HepG2 (cell line): ENCODE results near the gene TF. TPM values are rescaled to one million over a fixed set of nuclear protein-coding genes. Genes with fewer than 3 reads are reported as not detected.

ENCODE experiments used
- NFE2 ChIP-seq: sonication (generic); formaldehyde crosslinking; IDR thresholded peaks from 2 replicates; pipeline ENCODE4 v1.4.0; 2020; ENCODE audit warnings: missing genetic modification reagents
- NR2F6 ChIP-seq, 2 experiments: IDR thresholded peaks; 2 replicates each; pipeline ENCODE4 v1.6.1; 2016; ENCODE audit warnings: antibody characterized with exemption in 1 of 2, mild to moderate bottlenecking in 1 of 2
- PCBP2 ChIP-seq: fragments of 200-400 bp; formaldehyde crosslinking; optimal IDR thresholded peaks from 2 replicates; pipeline ENCODE3; 2018; ENCODE audit warnings: low read length, low read depth; ENCODE audit not compliant: poor library complexity, severe bottlenecking
- PRMT3 ChIP-seq: sonication (generic); formaldehyde crosslinking; IDR thresholded peaks from 2 replicates; pipeline ENCODE4 v1.8.1; 2022; ENCODE audit warnings: low read depth, mild to moderate bottlenecking, moderate library complexity, missing genetic modification reagents, borderline replicate concordance
- RBM22 ChIP-seq: fragments of 200-400 bp; formaldehyde crosslinking; optimal IDR thresholded peaks from 2 replicates; pipeline ENCODE3; 2017; ENCODE audit warnings: mild to moderate bottlenecking, low read length, moderate library complexity
- REXO4 ChIP-seq: sonication (generic); formaldehyde crosslinking; IDR thresholded peaks from 2 replicates; pipeline ENCODE4 v1.8.0; 2022; ENCODE audit warnings: missing genetic modification reagents, mild to moderate bottlenecking, borderline replicate concordance
- SIN3B ChIP-seq: fragments of 150-350 bp; IDR thresholded peaks from 2 replicates; pipeline ENCODE4 v1.6.1; 2014; ENCODE audit warnings: low read length
- SRSF1 ChIP-seq: fragments of 200-400 bp; formaldehyde crosslinking; optimal IDR thresholded peaks from 2 replicates; pipeline ENCODE3; 2017; ENCODE audit warnings: mild to moderate bottlenecking, low read depth, low read length, moderate library complexity
- YY1 ChIP-seq: IDR thresholded peaks from 2 replicates; pipeline ENCODE4 v1.6.1; 2011; ENCODE audit warnings: low read length, low read depth, moderate library complexity, mild to moderate bottlenecking; ENCODE audit not compliant: insufficient read depth, insufficient replicate concordance
- ZC3H13 ChIP-seq: sonication (generic); formaldehyde crosslinking; IDR thresholded peaks from 2 replicates; pipeline ENCODE4 v1.8.1; 2023; ENCODE audit warnings: mild to moderate bottlenecking, missing genetic modification reagents, moderate library complexity
- ZNF296 ChIP-seq: sonication (generic); formaldehyde crosslinking; conservative IDR thresholded peaks from 2 replicates; pipeline ENCODE4 v1.5.0; 2020; ENCODE audit warnings: mild to moderate bottlenecking, missing genetic modification reagents
- ZNF30 ChIP-seq: sonication (generic); formaldehyde crosslinking; IDR thresholded peaks from 2 replicates; pipeline ENCODE4 v1.5.0; 2020; ENCODE audit warnings: mild to moderate bottlenecking, missing genetic modification reagents
- ZNF552 ChIP-seq: sonication (generic); formaldehyde crosslinking; IDR thresholded peaks from 2 replicates; pipeline ENCODE4 v1.9.0; 2022; ENCODE audit warnings: missing genetic modification reagents, mild to moderate bottlenecking, borderline replicate concordance
- ZNF564 ChIP-seq: sonication (generic); formaldehyde crosslinking; IDR thresholded peaks from 2 replicates; pipeline ENCODE4 v1.8.1; 2023; ENCODE audit warnings: mild to moderate bottlenecking, missing genetic modification reagents
- ZNF781 ChIP-seq: sonication (generic); formaldehyde crosslinking; IDR thresholded peaks from 2 replicates; pipeline ENCODE4 v1.5.1; 2020; ENCODE audit warnings: borderline replicate concordance, mild to moderate bottlenecking, missing genetic modification reagents; ENCODE audit errors: not compliant biosample characterization
- polyA plus RNA-seq, 8 experiments: library from polyadenylated mRNA; depleted of rRNA in 3 of 8; stranded (reverse) in 7 of 8; unstranded in 1 of 8; fragments of >200 nt; fragmentation: Illumina TruSeq in 4 of 8; extraction: Trizol in 4 of 8; gene quantifications; 2 replicates each; pipeline versions ENCODE4 v1.2.1 to v1.2.3, GENCODE V29; 2011 to 2016; ENCODE audit warnings: low read depth in 4 of 8, missing spikeins in 1 of 8, mixed read lengths in 1 of 8; ENCODE audit not compliant: insufficient read depth in 1 of 8
- total RNA-seq, 5 experiments: library from RNA; depleted of rRNA; stranded (reverse); fragments of >200 nt; fragmentation: Illumina TruSeq; extraction: Trizol; gene quantifications; 2 replicates each; pipeline ENCODE4 v1.2.3, GENCODE V29; 2016; ENCODE audit warnings: low read depth in 1 of 5
- TF ChIP-seq, protein P1 (sequence below): sonication (generic); formaldehyde crosslinking; IDR thresholded peaks from 2 replicates; pipeline ENCODE4 v1.5.1; 2020; ENCODE audit warnings: mild to moderate bottlenecking, missing genetic modification reagents, borderline replicate concordance
- TF ChIP-seq, protein P2 (sequence below): sonication (generic); formaldehyde crosslinking; IDR thresholded peaks from 2 replicates; pipeline ENCODE4 v1.4.0; 2020; ENCODE audit warnings: missing genetic modification reagents, borderline replicate concordance
- TF ChIP-seq, protein P3 (sequence below), 2 experiments: sonication (generic) in 1 of 2; formaldehyde crosslinking in 1 of 2; IDR thresholded peaks; 2 replicates each; pipeline versions ENCODE4 v1.6.1 to v1.9.0; 2014 to 2022; ENCODE audit warnings: antibody characterized with exemption in 1 of 2, borderline replicate concordance in 1 of 2, inconsistent platforms in 1 of 2, low read depth in 1 of 2, missing genetic modification reagents in 1 of 2
- TF ChIP-seq, protein P4 (sequence below): sonication (generic); formaldehyde crosslinking; IDR thresholded peaks from 2 replicates; pipeline ENCODE4 v1.8.0; 2023; ENCODE audit warnings: mild to moderate bottlenecking, missing genetic modification reagents

Gene TF
- total and polyA plus RNA-seq, 2 of the 13 experiments (the other 11 are each of a cell fraction or from before 2014, with no cell fraction given) = 10,074 to 11,821 TPM

DNA sequence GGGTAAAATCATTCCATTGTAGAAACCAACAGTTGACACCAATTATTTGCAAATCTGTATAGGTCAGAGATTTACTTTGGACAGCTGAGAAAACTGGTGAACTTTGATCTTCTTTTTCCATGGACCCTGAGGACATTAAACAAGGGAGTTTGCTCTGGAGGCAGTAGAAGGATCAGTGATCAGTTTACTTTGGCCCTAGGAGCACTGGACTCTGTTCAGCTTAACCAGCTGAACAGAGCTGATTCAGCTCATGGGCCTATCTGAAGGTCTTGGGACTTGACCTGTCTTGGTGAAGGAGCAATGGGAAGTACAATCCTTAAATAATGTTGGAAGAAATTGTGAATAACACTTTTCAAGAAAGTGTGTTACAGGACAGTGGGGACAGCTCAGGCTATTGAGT is 15.2 kb upstream of the TF start (continued):
- TF ChIP-seq, protein P1, sequence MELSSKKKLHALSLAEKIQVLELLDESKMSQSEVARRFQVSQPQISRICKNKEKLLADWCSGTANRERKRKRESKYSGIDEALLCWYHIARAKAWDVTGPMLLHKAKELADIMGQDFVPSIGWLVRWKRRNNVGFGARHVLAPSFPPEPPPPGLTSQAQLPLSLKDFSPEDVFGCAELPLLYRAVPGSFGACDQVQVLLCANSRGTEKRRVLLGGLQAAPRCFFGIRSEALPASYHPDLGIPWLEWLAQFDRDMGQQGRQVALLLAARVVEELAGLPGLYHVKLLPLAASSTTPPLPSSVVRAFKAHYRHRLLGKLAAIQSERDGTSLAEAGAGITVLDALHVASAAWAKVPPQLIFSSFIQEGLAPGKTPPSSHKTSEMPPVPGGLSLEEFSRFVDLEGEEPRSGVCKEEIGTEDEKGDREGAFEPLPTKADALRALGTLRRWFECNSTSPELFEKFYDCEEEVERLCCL (CRISPR knock-in tag) = no peak
- TF ChIP-seq NR2F6 (IDR thresholded peaks at IDR 0.05) = peak; percentile 91
- peak; percentile 89 for TF ChIP-seq NR2F6 (CRISPR knock-in tag; IDR thresholded peaks at IDR 0.05)
- TF ChIP-seq, protein P2, sequence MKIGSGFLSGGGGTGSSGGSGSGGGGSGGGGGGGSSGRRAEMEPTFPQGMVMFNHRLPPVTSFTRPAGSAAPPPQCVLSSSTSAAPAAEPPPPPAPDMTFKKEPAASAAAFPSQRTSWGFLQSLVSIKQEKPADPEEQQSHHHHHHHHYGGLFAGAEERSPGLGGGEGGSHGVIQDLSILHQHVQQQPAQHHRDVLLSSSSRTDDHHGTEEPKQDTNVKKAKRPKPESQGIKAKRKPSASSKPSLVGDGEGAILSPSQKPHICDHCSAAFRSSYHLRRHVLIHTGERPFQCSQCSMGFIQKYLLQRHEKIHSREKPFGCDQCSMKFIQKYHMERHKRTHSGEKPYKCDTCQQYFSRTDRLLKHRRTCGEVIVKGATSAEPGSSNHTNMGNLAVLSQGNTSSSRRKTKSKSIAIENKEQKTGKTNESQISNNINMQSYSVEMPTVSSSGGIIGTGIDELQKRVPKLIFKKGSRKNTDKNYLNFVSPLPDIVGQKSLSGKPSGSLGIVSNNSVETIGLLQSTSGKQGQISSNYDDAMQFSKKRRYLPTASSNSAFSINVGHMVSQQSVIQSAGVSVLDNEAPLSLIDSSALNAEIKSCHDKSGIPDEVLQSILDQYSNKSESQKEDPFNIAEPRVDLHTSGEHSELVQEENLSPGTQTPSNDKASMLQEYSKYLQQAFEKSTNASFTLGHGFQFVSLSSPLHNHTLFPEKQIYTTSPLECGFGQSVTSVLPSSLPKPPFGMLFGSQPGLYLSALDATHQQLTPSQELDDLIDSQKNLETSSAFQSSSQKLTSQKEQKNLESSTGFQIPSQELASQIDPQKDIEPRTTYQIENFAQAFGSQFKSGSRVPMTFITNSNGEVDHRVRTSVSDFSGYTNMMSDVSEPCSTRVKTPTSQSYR (CRISPR knock-in tag) = peak; percentile 48; the same call in 1 of the 2 replicates
- TF ChIP-seq ZNF552 (CRISPR knock-in tag) = no peak
- TF ChIP-seq YY1 = no peak
- TF ChIP-seq SRSF1 = no peak
- TF ChIP-seq ZC3H13 (CRISPR knock-in tag) = no peak
- TF ChIP-seq REXO4 (CRISPR knock-in tag) = no peak
- no peak for TF ChIP-seq SIN3B
- no peak for TF ChIP-seq PRMT3 (CRISPR knock-in tag)
- TF ChIP-seq ZNF30 (CRISPR knock-in tag) = no peak
- TF ChIP-seq, protein P3, sequence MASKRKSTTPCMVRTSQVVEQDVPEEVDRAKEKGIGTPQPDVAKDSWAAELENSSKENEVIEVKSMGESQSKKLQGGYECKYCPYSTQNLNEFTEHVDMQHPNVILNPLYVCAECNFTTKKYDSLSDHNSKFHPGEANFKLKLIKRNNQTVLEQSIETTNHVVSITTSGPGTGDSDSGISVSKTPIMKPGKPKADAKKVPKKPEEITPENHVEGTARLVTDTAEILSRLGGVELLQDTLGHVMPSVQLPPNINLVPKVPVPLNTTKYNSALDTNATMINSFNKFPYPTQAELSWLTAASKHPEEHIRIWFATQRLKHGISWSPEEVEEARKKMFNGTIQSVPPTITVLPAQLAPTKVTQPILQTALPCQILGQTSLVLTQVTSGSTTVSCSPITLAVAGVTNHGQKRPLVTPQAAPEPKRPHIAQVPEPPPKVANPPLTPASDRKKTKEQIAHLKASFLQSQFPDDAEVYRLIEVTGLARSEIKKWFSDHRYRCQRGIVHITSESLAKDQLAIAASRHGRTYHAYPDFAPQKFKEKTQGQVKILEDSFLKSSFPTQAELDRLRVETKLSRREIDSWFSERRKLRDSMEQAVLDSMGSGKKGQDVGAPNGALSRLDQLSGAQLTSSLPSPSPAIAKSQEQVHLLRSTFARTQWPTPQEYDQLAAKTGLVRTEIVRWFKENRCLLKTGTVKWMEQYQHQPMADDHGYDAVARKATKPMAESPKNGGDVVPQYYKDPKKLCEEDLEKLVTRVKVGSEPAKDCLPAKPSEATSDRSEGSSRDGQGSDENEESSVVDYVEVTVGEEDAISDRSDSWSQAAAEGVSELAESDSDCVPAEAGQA (IDR thresholded peaks at IDR 0.05; ENCODE audit: low read depth) = no peak
- TF ChIP-seq, protein P3 (CRISPR knock-in tag; IDR thresholded peaks at IDR 0.05; ENCODE audit: borderline replicate concordance) = no peak
- no peak for TF ChIP-seq RBM22
- no peak for TF ChIP-seq PCBP2
- TF ChIP-seq ZNF296 = no peak
- TF ChIP-seq, protein P4, sequence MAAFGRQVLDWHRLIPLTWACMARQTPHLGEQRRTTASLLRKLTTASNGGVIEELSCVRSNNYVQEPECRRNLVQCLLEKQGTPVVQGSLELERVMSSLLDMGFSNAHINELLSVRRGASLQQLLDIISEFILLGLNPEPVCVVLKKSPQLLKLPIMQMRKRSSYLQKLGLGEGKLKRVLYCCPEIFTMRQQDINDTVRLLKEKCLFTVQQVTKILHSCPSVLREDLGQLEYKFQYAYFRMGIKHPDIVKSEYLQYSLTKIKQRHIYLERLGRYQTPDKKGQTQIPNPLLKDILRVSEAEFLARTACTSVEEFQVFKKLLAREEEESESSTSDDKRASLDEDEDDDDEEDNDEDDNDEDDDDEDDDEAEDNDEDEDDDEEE (CRISPR knock-in tag) = no peak
- TF ChIP-seq ZNF781 = no peak
- no peak for TF ChIP-seq NFE2
- TF ChIP-seq ZNF564 (CRISPR knock-in tag) = no peak
